K562 (cell line): ENCODE data around the gene MINDY4. TPM values are rescaled to one million over a fixed set of nuclear protein-coding genes. Genes with fewer than 3 reads are reported as not detected.

Experiments
- ATAC-seq: fragments of 200-7000 bp; cut with Tn5 transposase; 3 replicates; pipeline ENCODE4 v1.9.1; 2020; ENCODE audit warnings: moderate library complexity
- BruUV-seq: library from RNA; stranded (reverse); fragments of 400-500 nt; replicated peaks from 2 replicates; lab custom pipeline; 2021; lab: Mats Ljungman, UMichigan
- CTCF ChIA-PET: fragments of 300-600 bp; formaldehyde crosslinking; extraction: SDS; loops from one replicate; lab custom pipeline; 2021; ENCODE audit warnings: low intra/inter-chr PET ratio; lab: Yijun Ruan, JAX
- POLR2A ChIA-PET: fragments of 300-600, 350-650 bp; sonication (Branson Sonifier 250); formaldehyde crosslinking; extraction: SDS; loops from one replicate; lab custom pipeline; 2021; ENCODE audit warnings: antibody characterized with exemption, inconsistent platforms; lab: Yijun Ruan, JAX
- DNase-seq, 4 experiments: peaks; one replicate each; pipeline versions ENCODE4 v3.0.0 to v3.0.0-alpha.2; 2011 to 2018; ENCODE audit warnings: low spot score in 3 of 4, mixed read lengths in 3 of 4; ENCODE audit errors: extremely low read depth in 1 of 4
- FAIRE-seq: peaks from 2 replicates; lab custom pipeline; 2011; peaks lifted over from hg19 to GRCh38; lab: Jason Lieb, UNC
- H2AFZ ChIP-seq: 2 replicates; pipeline ENCODE4 v1.6.0; 2011; ENCODE audit warnings: low read depth, low read length, control low read depth, inconsistent platforms
- H3K27ac ChIP-seq: fragments of 200-600 bp; 3 replicates; pipeline ENCODE4 v1.8.0; 2011; ENCODE audit warnings: low read depth, mild to moderate bottlenecking, control low read depth, inconsistent platforms, low read length, moderate library complexity, mixed read lengths; ENCODE audit errors: extremely low read depth
- H3K27me3 ChIP-seq, 2 experiments: fragments of 300-600 bp in 1 of 2; 2 replicates in 1 of 2; 3 replicates in 1 of 2; pipeline versions ENCODE4 v1.6.0 to v1.8.0; 2011; ENCODE audit warnings: inconsistent platforms in 2 of 2, low read length in 2 of 2, mild to moderate bottlenecking in 1 of 2, mixed read lengths in 1 of 2, moderate library complexity in 1 of 2; ENCODE audit not compliant: control insufficient read depth in 2 of 2, insufficient read depth in 2 of 2
- H3K36me3 ChIP-seq: fragments of 300-600 bp; 3 replicates; pipeline ENCODE4 v1.8.0; 2011; ENCODE audit warnings: mild to moderate bottlenecking, low read length, inconsistent platforms; ENCODE audit not compliant: control insufficient read depth, insufficient read depth
- H3K4me1 ChIP-seq, 2 experiments: fragments of 200-600 bp in 1 of 2; replicated peaks in 1 of 2; 2 replicates in 1 of 2; 3 replicates in 1 of 2; pipeline versions ENCODE4 v1.5.1 to v1.8.0; 2011; ENCODE audit warnings: inconsistent platforms in 2 of 2, low read length in 2 of 2, mild to moderate bottlenecking in 1 of 2, mixed read lengths in 1 of 2, moderate library complexity in 1 of 2; ENCODE audit not compliant: control insufficient read depth in 2 of 2, insufficient read depth in 2 of 2
- H3K4me2 ChIP-seq: 2 replicates; pipeline ENCODE4 v1.6.1; 2011; ENCODE audit warnings: low read length, control low read depth, inconsistent platforms, mixed read lengths; ENCODE audit not compliant: insufficient read depth
- H3K4me3 ChIP-seq: fragments of 200-600 bp; sonication (generic), shearing (Covaris generic); 2 replicates; pipeline ENCODE4 v1.5.1; 2016; ENCODE audit warnings: control low read depth, inconsistent platforms
- H3K79me2 ChIP-seq: fragments of 200-600 bp; 3 replicates; pipeline ENCODE4 v1.8.0; 2011; ENCODE audit warnings: low read length, inconsistent platforms; ENCODE audit not compliant: control insufficient read depth, insufficient read depth
- H3K9ac ChIP-seq, 2 experiments: 2 replicates each; pipeline versions ENCODE4 v1.6.0 to v1.6.1; 2011; ENCODE audit warnings: low read depth in 2 of 2, low read length in 2 of 2, control low read depth in 1 of 2, inconsistent platforms in 1 of 2, mild to moderate bottlenecking in 1 of 2, mixed read lengths in 1 of 2; ENCODE audit not compliant: insufficient read depth in 1 of 2
- H3K9me1 ChIP-seq: one replicate; pipeline ENCODE4 v1.6.0; 2011; ENCODE audit warnings: inconsistent platforms, mild to moderate bottlenecking, low read length, moderate library complexity; ENCODE audit not compliant: control insufficient read depth, insufficient read depth
- H3K9me3 ChIP-seq: replicated peaks from 2 replicates; pipeline ENCODE4 v1.5.1; 2011; ENCODE audit warnings: low read depth, low read length, inconsistent platforms; ENCODE audit not compliant: control insufficient read depth, insufficient read depth
- H4K20me1 ChIP-seq: replicated peaks from 2 replicates; pipeline ENCODE4 v1.6.1; 2011; ENCODE audit warnings: low read length, inconsistent platforms, mixed read lengths; ENCODE audit not compliant: control insufficient read depth, insufficient read depth
- NCOA4 ChIP-seq: fragments of 450-650 bp; IDR thresholded peaks from 2 replicates; pipeline ENCODE4 v1.6.1; 2018; ENCODE audit warnings: mild to moderate bottlenecking; ENCODE audit not compliant: partially characterized antibody
- SP2 ChIP-seq: IDR thresholded peaks from 2 replicates; pipeline ENCODE4 v1.6.1; 2011; ENCODE audit warnings: mild to moderate bottlenecking, low read depth, low read length, moderate library complexity; ENCODE audit not compliant: poor library complexity, severe bottlenecking; ENCODE audit errors: extremely low read depth
- WGBS: fragments of 100-300 bp; shearing (Covaris generic); methylation state at CpG from one replicate; pipeline ENCODE4 v1.1.6; 2016; ENCODE audit warnings: low coverage, mixed read lengths; ENCODE audit not compliant: insufficient coverage; ENCODE audit errors: missing lambda C conversion rate; 5-methylcytosine and 5-hydroxymethylcytosine counted together
- in situ Hi-C: fragments of 300-500 bp; cut with MboI; formaldehyde crosslinking; loops from 4 replicates; pipeline ENCODE4 v1.15.0; 2018; ENCODE audit warnings: inconsistent platforms, mixed read lengths
- intact Hi-C: fragments of 100-400 bp; cut with micrococcal nuclease; formaldehyde crosslinking; loops from 2 replicates; pipeline ENCODE4 v1.14.2; 2022
- polyA plus RNA-seq, 8 experiments: library from polyadenylated mRNA; depleted of rRNA in 4 of 8; stranded (reverse) in 5 of 8; unstranded in 3 of 8; fragments of >200 nt; fragmentation: Nextera tagmentation in 2 of 8; fragmentation: Illumina TruSeq in 1 of 8; extraction: Ambion mirVana in 2 of 8; extraction: Trizol in 1 of 8; gene quantifications; 2 replicates each; pipeline versions ENCODE4 v1.2.1 to v1.2.3, GENCODE V29; 2011 to 2014; ENCODE audit warnings: inconsistent platforms in 1 of 8, missing spikeins in 1 of 8
- total RNA-seq, 7 experiments: library from RNA; depleted of rRNA in 6 of 7; stranded (reverse); fragments of >200 nt in 6 of 7; fragmentation: Illumina TruSeq in 2 of 7; extraction: Trizol in 2 of 7; gene quantifications; 2 replicates each; pipeline versions ENCODE4 v1.2.1 to v1.2.3, GENCODE V29; 2011 to 2021; ENCODE audit warnings: low replicate concordance in 1 of 7
- TF ChIP-seq, protein P1 (sequence below): fragments of 250-450 bp; sonication (Bioruptor Pico); IDR thresholded peaks from 2 replicates; pipeline ENCODE4 v1.4.0; 2020; ENCODE audit warnings: mild to moderate bottlenecking, moderate library complexity

Gene MINDY4
- total and polyA plus RNA-seq, 9 of the 15 experiments (the other 6 are each of a cell fraction or from before 2014, with no cell fraction given), result 2.1 to 16.7 (median 11.0) TPM

DNA sequence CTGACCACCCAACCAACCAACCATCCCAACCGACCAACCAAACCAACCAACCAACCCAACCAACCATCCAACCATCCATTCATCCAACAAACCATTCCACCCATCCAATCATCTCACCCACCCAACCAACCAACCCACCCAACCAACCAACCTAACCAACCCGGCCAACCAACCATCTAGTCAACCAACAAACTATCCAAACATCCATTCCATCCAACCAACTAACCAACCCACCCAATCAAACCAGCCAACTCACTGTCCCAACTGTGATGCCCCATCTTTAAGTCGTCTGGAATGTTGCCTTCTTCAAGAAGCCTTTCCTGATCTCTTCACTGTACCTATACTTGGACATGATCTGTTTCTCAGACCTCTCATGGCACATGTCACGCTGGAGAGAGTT is 31.6 kb downstream of the MINDY4 start (continued):
- TF ChIP-seq, protein P1, sequence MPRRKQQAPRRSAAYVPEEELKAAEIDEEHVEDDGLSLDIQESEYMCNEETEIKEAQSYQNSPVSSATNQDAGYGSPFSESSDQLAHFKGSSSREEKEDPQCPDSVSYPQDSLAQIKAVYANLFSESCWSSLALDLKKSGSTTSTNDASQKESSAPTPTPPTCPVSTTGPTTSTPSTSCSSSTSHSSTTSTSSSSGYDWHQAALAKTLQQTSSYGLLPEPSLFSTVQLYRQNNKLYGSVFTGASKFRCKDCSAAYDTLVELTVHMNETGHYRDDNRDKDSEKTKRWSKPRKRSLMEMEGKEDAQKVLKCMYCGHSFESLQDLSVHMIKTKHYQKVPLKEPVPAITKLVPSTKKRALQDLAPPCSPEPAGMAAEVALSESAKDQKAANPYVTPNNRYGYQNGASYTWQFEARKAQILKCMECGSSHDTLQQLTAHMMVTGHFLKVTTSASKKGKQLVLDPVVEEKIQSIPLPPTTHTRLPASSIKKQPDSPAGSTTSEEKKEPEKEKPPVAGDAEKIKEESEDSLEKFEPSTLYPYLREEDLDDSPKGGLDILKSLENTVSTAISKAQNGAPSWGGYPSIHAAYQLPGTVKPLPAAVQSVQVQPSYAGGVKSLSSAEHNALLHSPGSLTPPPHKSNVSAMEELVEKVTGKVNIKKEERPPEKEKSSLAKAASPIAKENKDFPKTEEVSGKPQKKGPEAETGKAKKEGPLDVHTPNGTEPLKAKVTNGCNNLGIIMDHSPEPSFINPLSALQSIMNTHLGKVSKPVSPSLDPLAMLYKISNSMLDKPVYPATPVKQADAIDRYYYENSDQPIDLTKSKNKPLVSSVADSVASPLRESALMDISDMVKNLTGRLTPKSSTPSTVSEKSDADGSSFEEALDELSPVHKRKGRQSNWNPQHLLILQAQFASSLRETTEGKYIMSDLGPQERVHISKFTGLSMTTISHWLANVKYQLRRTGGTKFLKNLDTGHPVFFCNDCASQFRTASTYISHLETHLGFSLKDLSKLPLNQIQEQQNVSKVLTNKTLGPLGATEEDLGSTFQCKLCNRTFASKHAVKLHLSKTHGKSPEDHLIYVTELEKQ (CRISPR knock-in tag), result no peak
- TF ChIP-seq, all 486 proteins: peak for 4

DNA sequence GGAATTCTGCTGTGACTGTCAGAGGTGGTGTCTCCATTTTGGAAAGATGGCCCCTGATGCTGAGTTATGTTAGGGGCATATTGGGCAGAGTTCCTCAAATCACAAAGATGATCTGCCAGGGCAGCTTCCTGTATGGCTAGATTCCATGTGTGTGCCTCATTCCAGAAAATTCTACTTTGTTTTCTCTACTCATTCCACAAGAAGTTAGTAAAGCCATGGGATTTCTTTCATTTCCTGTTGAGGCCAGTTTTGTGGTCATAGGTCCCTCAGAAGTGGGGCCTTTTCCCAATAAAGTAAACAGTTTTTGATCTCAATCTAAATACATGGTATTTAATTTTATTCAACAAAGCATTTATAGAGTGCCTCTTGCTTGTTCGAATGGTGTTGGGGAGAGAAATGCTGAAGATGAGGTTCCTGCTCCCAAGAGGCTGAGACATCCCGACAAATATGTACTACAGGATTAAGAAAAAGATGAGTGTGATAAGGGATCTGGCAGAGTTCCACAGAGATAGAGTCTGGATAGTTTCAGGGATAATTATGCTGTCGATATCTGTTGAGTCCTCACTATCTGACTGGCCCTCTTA is 33.0 kb downstream of the MINDY4 start:
- H3K4me1 ChIP-seq, result peaks cover 0 to 7% of the 10 kb centered on the region in 2 experiments; a peak in 3 of 5 replicates
- H4K20me1 ChIP-seq, result peaks cover 5% of the 10 kb centered on the region; the same call in 1 of the 2 replicates
- H3K27me3 ChIP-seq, result no peaks in the 10 kb centered on the region
- H3K27ac ChIP-seq, result no peak overlapping the region
- ATAC-seq, result no peak
- H3K9me3 ChIP-seq, result no peaks in the 10 kb centered on the region
- H3K4me3 ChIP-seq, result no peak overlapping the region
- no peak overlapping the region for H3K4me2 ChIP-seq
- in situ Hi-C loops (loop anchor here (5.0 kb wide), 3 partner anchors 57 to 318 kb away; no protein-coding TSS in a partner anchor), intact Hi-C loops (loop anchor here (5.0 kb wide), 1 partner anchor 93 kb away; no protein-coding TSS in a partner anchor)
- no peak overlapping the region for H3K9ac ChIP-seq
- TF ChIP-seq NCOA4 (no peak), SP2 (no peak)
- H3K79me2 ChIP-seq, result no peaks in the 10 kb centered on the region
- ChIA-PET POLR2A (interaction anchor here (0.6 kb wide), 1 partner anchor 142 kb away, joined by 3 read pairs; no protein-coding TSS in a partner anchor), CTCF (no interaction called here)
- no peak overlapping the region for H2AFZ ChIP-seq
- no TSS peak for BruUV-seq
- no peak for FAIRE-seq
- peaks cover 31% of the 10 kb centered on the region; the same call in 2 of the 3 replicates for H3K36me3 ChIP-seq
- peaks cover 4% of the 10 kb centered on the region for H3K9me1 ChIP-seq
- 53% methylated on average over 3 of the region's 3 CpGs for WGBS
- DNase-seq, result no peak
